Keratinocyte (primary cell): ENCODE results near the gene CCDC127.

Source experiments
- CTCF ChIP-seq, 3 experiments: IDR thresholded peaks in 1 of 3; conservative IDR thresholded peaks in 1 of 3; optimal IDR thresholded peaks in 1 of 3; 2 replicates in 2 of 3; 3 replicates in 1 of 3; pipeline versions ENCODE3 to v1.5.1; 2011; ENCODE audit warnings: low read length in 3 of 3, mild to moderate bottlenecking in 3 of 3, moderate library complexity in 2 of 3, control low read depth in 1 of 3, inconsistent platforms in 1 of 3; ENCODE audit not compliant: insufficient read depth in 2 of 3; ENCODE audit errors: extremely low read depth in 1 of 3
- EZH2 ChIP-seq: IDR thresholded peaks from one replicate; pipeline ENCODE4 v1.6.1; 2012; ENCODE audit warnings: inconsistent platforms, mild to moderate bottlenecking, low read length, moderate library complexity

DNA sequence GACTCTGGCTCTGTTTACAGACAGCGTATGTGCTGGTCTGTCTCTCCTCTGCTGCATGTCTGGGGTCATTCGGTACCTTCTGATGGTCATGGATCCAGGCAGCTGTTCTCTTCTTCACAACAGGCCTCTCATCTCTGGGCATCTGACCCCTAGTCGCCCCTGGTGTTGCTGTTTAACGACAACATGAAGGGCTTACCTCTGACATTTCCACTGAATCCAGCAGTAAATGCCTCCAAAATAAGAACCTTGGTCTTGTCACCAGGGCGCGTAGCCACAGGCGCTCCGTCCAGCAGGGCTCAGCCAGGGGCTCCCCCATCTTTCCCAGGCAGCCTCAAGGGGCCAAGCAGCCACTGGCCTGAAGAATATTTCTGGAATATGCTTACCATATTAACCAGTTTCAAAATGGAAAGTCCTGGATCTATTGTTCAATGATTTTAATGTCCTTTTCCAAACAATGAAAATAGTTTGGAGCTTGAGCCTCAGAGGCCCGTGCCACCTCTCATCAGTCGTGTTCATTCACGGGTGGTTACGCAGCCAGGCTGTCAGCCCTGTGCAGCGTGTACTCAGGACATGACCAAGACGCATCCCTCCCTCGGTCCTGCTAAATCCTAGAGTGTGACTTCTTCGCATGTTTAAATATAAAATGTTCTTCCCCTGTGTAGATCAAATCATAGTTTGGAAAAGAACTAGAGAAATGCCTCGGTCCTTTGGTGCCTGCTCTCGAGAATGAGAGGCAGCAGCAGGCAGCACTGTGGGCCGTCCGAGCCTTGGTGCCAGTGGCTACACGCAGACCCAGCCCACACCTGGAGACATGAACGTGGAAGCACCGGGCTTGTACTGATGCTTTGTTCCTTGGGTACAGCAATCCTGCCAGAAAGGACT lies 56.8 kb downstream of the CCDC127 start:
- TF ChIP-seq CTCF (optimal IDR thresholded peaks at IDR 0.05 in 1 of 3, IDR thresholded peaks at IDR 0.05 in 1 of 3, conservative IDR thresholded peaks at IDR 0.05 in 1 of 3; ENCODE audit: extremely low read depth in 1 of 3, insufficient read depth in 2 of 3, low read length in 3 of 3) (no peak), EZH2 (no peak)
